ENCODE measurements around the gene CAMKV.

The CAMKV gene

GRCh38 chr3:49868862-49869466 lies 742 bp downstream of the CAMKV start:
- WGBS = 1% methylated on average over 21 of the region's 23 CpGs
- Histone ChIP-seq H3K27ac (ENCODE audit: low read depth, low read length) (peak overlapping the region; percentile 75; the same call in 1 of the 2 replicates), H3K36me3 (ENCODE audit: insufficient read depth, low read length) (no peaks in the 10 kb centered on the region), H3K4me3 (ENCODE audit: low read length) (peak overlapping the region; percentile 68), H3K9me3 (ENCODE audit: insufficient read depth, low read depth, low read length) (no peaks in the 10 kb centered on the region), H3K4me1 (ENCODE audit: insufficient read depth, low read length) (peaks cover 21% of the 10 kb centered on the region), H3K27me3 (ENCODE audit: insufficient read depth, low read length) (peaks cover 18% of the 10 kb centered on the region), H3K9ac (ENCODE audit: low read depth, low read length) (peak overlapping the region; percentile 54; the same call in 1 of the 2 replicates)

- H3K27me3 ChIP-seq (ENCODE audit: insufficient read depth, low read length) = peaks cover 18% of the 10 kb centered on the region
- H3K36me3 ChIP-seq (ENCODE audit: insufficient read depth, low read length) = no peaks in the 10 kb centered on the region
- no peaks in the 10 kb centered on the region for H3K9me3 ChIP-seq (ENCODE audit: insufficient read depth, low read depth, low read length)
- peak overlapping the region; percentile 68; the same call in 1 of the 2 replicates for H3K4me3 ChIP-seq (ENCODE audit: low read length)
- H3K9ac ChIP-seq (ENCODE audit: low read depth, low read length) = no peak overlapping the region
- H3K27ac ChIP-seq (ENCODE audit: low read depth, low read length) = no peak overlapping the region
- 20% methylated on average over 6 of the region's 7 CpGs for WGBS
- H3K4me1 ChIP-seq (ENCODE audit: insufficient read depth, low read length) = peaks cover 21% of the 10 kb centered on the region
These were observed 1.8 kb downstream of the CAMKV start for GRCh38 chr3:49867871-49868321.

GRCh38 chr3:49867400-49867799 lies 2.3 kb downstream of the CAMKV start:
- Histone ChIP-seq H3K9ac (ENCODE audit: low read depth, low read length) (no peak overlapping the region), H3K27me3 (ENCODE audit: insufficient read depth, low read length) (peaks cover 18% of the 10 kb centered on the region), H3K27ac (ENCODE audit: low read depth, low read length) (no peak overlapping the region), H3K36me3 (ENCODE audit: insufficient read depth, low read length) (no peaks in the 10 kb centered on the region), H3K4me1 (ENCODE audit: insufficient read depth, low read length) (peaks cover 21% of the 10 kb centered on the region), H3K4me3 (ENCODE audit: low read length) (no peak overlapping the region), H3K9me3 (ENCODE audit: insufficient read depth, low read depth, low read length) (no peaks in the 10 kb centered on the region)
- 91% methylated on average over 1 of the region's 1 CpG for WGBS

- Histone ChIP-seq H3K27ac (ENCODE audit: low read depth, low read length) (no peak overlapping the region), H3K27me3 (ENCODE audit: insufficient read depth, low read length) (peaks cover 5% of the 10 kb centered on the region), H3K9ac (ENCODE audit: low read depth, low read length) (no peak overlapping the region), H3K4me1 (ENCODE audit: insufficient read depth, low read length) (peaks cover 21% of the 10 kb centered on the region), H3K4me3 (ENCODE audit: low read length) (no peak overlapping the region), H3K36me3 (ENCODE audit: insufficient read depth, low read length) (peaks cover 8% of the 10 kb centered on the region), H3K9me3 (ENCODE audit: insufficient read depth, low read depth, low read length) (no peaks in the 10 kb centered on the region)
- 87% methylated on average over 7 of the region's 7 CpGs for WGBS
These were observed 4.4 kb downstream of the CAMKV start for GRCh38 chr3:49865198-49865784.

- no peaks in the 10 kb centered on the region for H3K9me3 ChIP-seq (ENCODE audit: insufficient read depth, low read depth, low read length)
- H3K9ac ChIP-seq (ENCODE audit: low read depth, low read length) = no peak overlapping the region
- no peaks in the 10 kb centered on the region for H3K27me3 ChIP-seq (ENCODE audit: insufficient read depth, low read length)
- H3K27ac ChIP-seq (ENCODE audit: low read depth, low read length) = no peak overlapping the region
- H3K4me1 ChIP-seq (ENCODE audit: insufficient read depth, low read length) = peaks cover 21% of the 10 kb centered on the region
- WGBS = 90% methylated on average over 5 of the region's 5 CpGs
- H3K36me3 ChIP-seq (ENCODE audit: insufficient read depth, low read length) = peaks cover 16% of the 10 kb centered on the region
- H3K4me3 ChIP-seq (ENCODE audit: low read length) = no peak overlapping the region
These were observed 5.2 kb downstream of the CAMKV start for GRCh38 chr3:49864505-49864904.

GRCh38 chr3:49859576-49860305 lies 10.0 kb downstream of the CAMKV start:
- 94% methylated on average over 12 of the region's 12 CpGs for WGBS
- no peaks in the 10 kb centered on the region for H3K27me3 ChIP-seq (ENCODE audit: insufficient read depth, low read length)

GRCh38 chr3:49856181-49857005 lies 13.3 kb downstream of the CAMKV start, which contains the start of gene TRAIP:
TRAIP (minus strand) TSS chr3:49856564; CDS start chr3:49856453, 111 bp downstream.
- Histone ChIP-seq H3K36me3 (ENCODE audit: insufficient read depth, low read length) (peaks cover 20% of the 10 kb centered on the region), H3K27me3 (ENCODE audit: insufficient read depth, low read length) (no peaks in the 10 kb centered on the region), H3K4me3 (ENCODE audit: low read length) (peak within 1 kb of the TSS; percentile 76), H3K9me3 (ENCODE audit: insufficient read depth, low read depth, low read length) (no peaks in the 10 kb centered on the region), H3K27ac (ENCODE audit: low read depth, low read length) (peak within 1 kb of the TSS; percentile 61), H3K9ac (ENCODE audit: low read depth, low read length) (peak within 1 kb of the TSS; percentile 78), H3K4me1 (ENCODE audit: insufficient read depth, low read length) (0 out of 2 replicates have a peak, but pooled peaks cover 7% of the 10 kb centered on the region)
- WGBS = 6% methylated on average over 52 of the region's 52 CpGs

More at GRCh38 chr3:49859576-49860305, 10.0 kb downstream of the CAMKV start:
- 0 out of 2 replicates have a peak, but pooled peaks cover 7% of the 10 kb centered on the region for H3K4me1 ChIP-seq (ENCODE audit: insufficient read depth, low read length)
- H3K9ac ChIP-seq (ENCODE audit: low read depth, low read length) = no peak overlapping the region
- no peak overlapping the region for H3K4me3 ChIP-seq (ENCODE audit: low read length)
- no peaks in the 10 kb centered on the region for H3K9me3 ChIP-seq (ENCODE audit: insufficient read depth, low read depth, low read length)
- no peak overlapping the region for H3K27ac ChIP-seq (ENCODE audit: low read depth, low read length)
- peaks cover 20% of the 10 kb centered on the region for H3K36me3 ChIP-seq (ENCODE audit: insufficient read depth, low read length)

GRCh38 chr3:49855662-49856061 lies 14.0 kb downstream of the CAMKV start:
- Histone ChIP-seq H3K4me3 (ENCODE audit: low read length) (peak overlapping the region; percentile 76), H3K9me3 (ENCODE audit: insufficient read depth, low read depth, low read length) (no peaks in the 10 kb centered on the region), H3K36me3 (ENCODE audit: insufficient read depth, low read length) (peaks cover 15% of the 10 kb centered on the region), H3K9ac (ENCODE audit: low read depth, low read length) (peak overlapping the region; percentile 78), H3K4me1 (ENCODE audit: insufficient read depth, low read length) (0 out of 2 replicates have a peak, but pooled peaks cover 7% of the 10 kb centered on the region), H3K27ac (ENCODE audit: low read depth, low read length) (no peak overlapping the region), H3K27me3 (ENCODE audit: insufficient read depth, low read length) (no peaks in the 10 kb centered on the region)
- 75% methylated on average over 5 of the region's 5 CpGs for WGBS

GRCh38 chr3:49845694-49846093 lies 24.0 kb downstream of the CAMKV start:
- no peaks in the 10 kb centered on the region for H3K4me1 ChIP-seq (ENCODE audit: insufficient read depth, low read length)
- peaks cover 70% of the 10 kb centered on the region for H3K36me3 ChIP-seq (ENCODE audit: insufficient read depth, low read length)
- no peaks in the 10 kb centered on the region for H3K27me3 ChIP-seq (ENCODE audit: insufficient read depth, low read length)
- no peak overlapping the region for H3K9ac ChIP-seq (ENCODE audit: low read depth, low read length)
- H3K27ac ChIP-seq (ENCODE audit: low read depth, low read length) = no peak overlapping the region
- H3K9me3 ChIP-seq (ENCODE audit: insufficient read depth, low read depth, low read length) = no peaks in the 10 kb centered on the region
- H3K4me3 ChIP-seq (ENCODE audit: low read length) = no peak overlapping the region
- 94% methylated on average over 2 of the region's 3 CpGs for WGBS

GRCh38 chr3:49844464-49845183 lies 25.1 kb downstream of the CAMKV start:
- Histone ChIP-seq H3K27ac (ENCODE audit: low read depth, low read length) (no peak overlapping the region), H3K36me3 (ENCODE audit: insufficient read depth, low read length) (peaks cover 72% of the 10 kb centered on the region), H3K9me3 (ENCODE audit: insufficient read depth, low read depth, low read length) (no peaks in the 10 kb centered on the region), H3K4me3 (ENCODE audit: low read length) (no peak overlapping the region), H3K27me3 (ENCODE audit: insufficient read depth, low read length) (no peaks in the 10 kb centered on the region), H3K9ac (ENCODE audit: low read depth, low read length) (no peak overlapping the region), H3K4me1 (ENCODE audit: insufficient read depth, low read length) (no peaks in the 10 kb centered on the region)
- 84% methylated on average over 5 of the region's 5 CpGs for WGBS
